Testis (tissue), 3 donors: ENCODE measurements around the gene CCDC92B. TPM values are rescaled to one million over a fixed set of nuclear protein-coding genes. Genes with fewer than 3 reads are reported as not detected.
A peak's percentile ranks its signal among the peaks of the same experiment; 100 is the strongest.

Experiments used
- DNase-seq: peaks from one replicate; pipeline ENCODE4 v3.0.0-alpha.2; 2019
- H3K27ac ChIP-seq, 2 donors: fragments of 200-600 bp; sonication (generic); one replicate each; pipeline ENCODE4 v1.5.1; 2019
- H3K27me3 ChIP-seq: fragments of 200-600 bp; sonication (generic); one replicate; pipeline ENCODE4 v1.5.1; 2019
- H3K36me3 ChIP-seq: fragments of 200-600 bp; sonication (generic); one replicate; pipeline ENCODE4 v1.5.1; 2017; ENCODE audit warnings: low read depth; ENCODE audit errors: missing control alignments
- H3K4me1 ChIP-seq: fragments of 200-600 bp; sonication (generic); one replicate; pipeline ENCODE4 v1.5.1; 2019
- H3K4me3 ChIP-seq, 2 donors: fragments of 200-600 bp; sonication (generic); one replicate each; pipeline ENCODE4 v1.5.1; 2017 to 2019
- H3K9me3 ChIP-seq: fragments of 200-600 bp; sonication (generic); one replicate; pipeline ENCODE4 v1.5.1; 2017
- CTCF ChIP-seq, 3 experiments: fragments of 450-650 bp in 2 of 3; fragments of 200-600 bp in 1 of 3; sonication (generic) in 1 of 3; IDR thresholded peaks; one replicate each; pipeline ENCODE4 v1.5.1; 2016 to 2019; ENCODE audit warnings: antibody characterized with exemption in 3 of 3, mild to moderate bottlenecking in 2 of 3, moderate library complexity in 1 of 3
- POLR2A ChIP-seq: fragments of 450-650 bp; IDR thresholded peaks from one replicate; pipeline ENCODE4 v1.6.1; 2017; ENCODE audit warnings: antibody characterized with exemption, mild to moderate bottlenecking, moderate library complexity
- WGBS, 2 donors: methylation state at CpG; one replicate each; pipeline ENCODE4 v1.1.5; 2018; 5-methylcytosine and 5-hydroxymethylcytosine counted together
- intact Hi-C: fragments of 100-400 bp; cut with DNase I; formaldehyde crosslinking; loops from one replicate; pipeline ENCODE4 v1.15.1; 2023; ENCODE audit warnings: low total_unique reads
- polyA plus RNA-seq: library from polyadenylated mRNA; stranded (reverse); fragments of 350-450 nt; fragmentation: Illumina TruSeq; extraction: RNeasy Lipid Tissue Mini Kit (QIAGEN cat#74804); gene quantifications from one replicate; pipeline ENCODE4 v1.2.3, GENCODE V29; 2014; ENCODE audit warnings: low read depth, low replicate concordance; ENCODE audit not compliant: insufficient read depth
- total RNA-seq, 2 donors: library from RNA; depleted of rRNA; stranded (reverse); fragments of >200 nt; gene quantifications; one replicate each; pipeline ENCODE4 v1.2.3, GENCODE V29; 2016

The CCDC92B gene
- total and polyA plus RNA-seq, 3 donors from 2014 or later, result 2.2 to 4.0 (median 3.9) TPM

DNA sequence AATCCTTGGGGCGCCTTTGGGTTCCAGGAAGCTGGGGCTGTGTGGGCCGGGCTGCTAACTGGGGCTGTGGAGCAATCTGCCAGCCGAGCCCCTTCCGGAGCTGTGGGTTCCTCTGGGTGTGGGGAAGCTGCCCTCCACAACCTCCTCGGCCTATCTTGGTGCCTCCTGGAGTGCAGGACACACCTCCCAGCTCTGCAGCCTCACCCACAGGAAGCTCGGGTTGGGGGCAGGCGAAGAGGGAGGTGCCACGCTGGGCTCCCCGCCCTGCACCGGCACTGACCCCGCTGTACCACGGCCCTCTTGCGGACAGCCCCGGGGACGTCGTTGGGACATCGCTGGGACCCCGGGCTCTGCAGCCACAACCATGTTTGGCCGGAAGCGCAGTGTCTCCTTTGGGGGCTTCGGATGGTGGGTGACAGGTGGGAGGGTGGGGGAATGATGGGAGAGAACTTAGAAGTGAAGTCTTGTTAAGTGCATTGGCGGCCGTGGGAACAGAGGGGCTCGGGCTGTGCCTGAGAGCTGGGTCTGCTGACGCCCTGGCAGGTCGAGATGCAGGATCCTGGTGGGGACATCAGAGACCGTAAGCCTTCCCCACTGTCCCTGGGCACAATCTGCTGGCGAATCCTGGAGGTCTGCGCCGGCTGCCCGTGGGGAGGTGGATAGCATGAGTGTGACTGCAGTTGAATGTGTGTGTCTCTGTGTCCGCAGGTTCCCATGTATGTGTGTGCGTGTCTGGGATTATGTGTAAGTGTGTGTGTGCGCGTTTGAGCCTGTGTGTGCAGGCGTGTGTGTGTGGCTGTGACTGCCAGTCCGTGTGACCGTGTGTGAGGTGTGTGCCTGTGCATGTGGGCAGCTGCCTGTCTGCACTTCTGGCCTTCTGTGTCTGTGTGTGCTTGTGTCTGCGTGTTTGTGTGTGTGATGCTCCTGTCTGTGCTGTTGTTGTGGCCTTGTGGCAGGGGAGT, 47.0 kb upstream of the CCDC92B start, which contains the start of gene RAP1GAP2:
RAP1GAP2 (plus strand) TSS at position 275 of the 962 bp plus-strand sequence; CDS start at position 365, 90 bp downstream.
- intact Hi-C loops, result no loop called here
- Histone ChIP-seq H3K4me1 (no peaks in the 10 kb centered on the region), H3K36me3 (no peaks in the 10 kb centered on the region), H3K4me3 (no peak within 1 kb of the TSS), H3K27me3 (no peaks in the 10 kb centered on the region), H3K9me3 (no peaks in the 10 kb centered on the region), H3K27ac (no peak within 1 kb of the TSS)
- WGBS, 2 donors, result 73% methylated on average over 27 to 38 of the region's 39 CpGs
- DNase-seq, result peak; percentile 41
- TF ChIP-seq POLR2A (no peak), CTCF (IDR thresholded peaks at IDR 0.05) (no peak)

DNA sequence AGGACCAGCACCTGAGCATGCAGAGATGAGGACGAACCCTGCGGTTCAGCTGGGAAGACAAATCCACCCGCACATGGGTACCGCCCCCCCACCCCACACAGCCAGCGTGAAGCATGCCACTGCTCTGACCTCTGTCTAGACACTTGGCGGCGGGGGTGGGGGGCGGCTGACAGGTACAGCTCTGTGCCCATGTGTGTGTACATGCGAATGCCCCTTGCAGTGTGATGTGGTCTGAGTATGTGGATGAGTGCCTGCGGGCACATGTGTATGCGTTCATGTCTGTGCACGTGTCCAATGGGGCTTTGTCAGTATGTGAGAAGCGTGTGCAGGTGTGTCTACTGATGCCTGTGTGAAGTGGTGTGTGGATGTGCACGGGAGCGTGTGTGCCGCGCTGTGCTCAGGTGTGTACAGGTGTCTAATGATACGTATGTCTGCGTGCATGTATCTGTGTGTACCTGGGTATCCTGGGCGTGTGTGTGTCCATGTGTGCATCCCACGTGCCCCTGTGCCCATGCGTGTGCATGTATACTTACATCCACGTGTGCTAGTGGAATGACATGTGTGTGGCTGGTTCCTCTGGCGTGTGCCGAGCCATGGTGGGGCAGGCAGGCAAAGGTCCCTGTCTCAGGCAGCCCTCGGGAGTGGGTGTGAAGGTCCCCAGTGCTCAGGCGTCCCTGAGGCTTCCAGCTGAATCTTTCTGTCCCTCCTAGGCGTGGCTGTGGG, 46.1 kb upstream of the CCDC92B start:
- no peak overlapping the region for H3K27ac ChIP-seq
- H3K4me3 ChIP-seq, result no peak overlapping the region
- intact Hi-C loops, result no loop called here
- WGBS, 2 donors, result 54 to 88% methylated on average over 8 to 28 of the region's 28 CpGs
- H3K9me3 ChIP-seq, result no peaks in the 10 kb centered on the region
- H3K36me3 ChIP-seq, result no peaks in the 10 kb centered on the region
- no peaks in the 10 kb centered on the region for H3K27me3 ChIP-seq
- no peaks in the 10 kb centered on the region for H3K4me1 ChIP-seq
- DNase-seq, result no peak
- TF ChIP-seq CTCF (IDR thresholded peaks at IDR 0.05) (no peak), POLR2A (no peak)

GRCh38 chr17:2794111-2794803, 44.8 kb upstream of the CCDC92B start:
- no peaks in the 10 kb centered on the region for H3K9me3 ChIP-seq
- no peak overlapping the region for H3K27ac ChIP-seq
- no peak for DNase-seq
- WGBS, 2 donors, result 79 to 86% methylated on average over 3 to 6 of the region's 6 CpGs
- no peaks in the 10 kb centered on the region for H3K4me1 ChIP-seq
- H3K4me3 ChIP-seq, result no peak overlapping the region
- H3K36me3 ChIP-seq, result no peaks in the 10 kb centered on the region
- H3K27me3 ChIP-seq, result no peaks in the 10 kb centered on the region
- TF ChIP-seq CTCF (IDR thresholded peaks at IDR 0.05) (no peak), POLR2A (no peak)
- intact Hi-C loops, result no loop called here

GRCh38 chr17:2792366-2793169, 43.1 kb upstream of the CCDC92B start:
- 73 to 79% methylated on average over 16 to 22 of the region's 24 CpGs for WGBS, 2 donors
- H3K27me3 ChIP-seq, result no peaks in the 10 kb centered on the region
- intact Hi-C loops, result no loop called here

More at GRCh38 chr17:2792366-2793169, 43.1 kb upstream of the CCDC92B start:
- H3K4me3 ChIP-seq, result no peak overlapping the region
- H3K36me3 ChIP-seq, result no peaks in the 10 kb centered on the region
- H3K4me1 ChIP-seq, result no peaks in the 10 kb centered on the region
- TF ChIP-seq POLR2A (no peak), CTCF (IDR thresholded peaks at IDR 0.05) (no peak)
- no peak overlapping the region for H3K27ac ChIP-seq
- no peaks in the 10 kb centered on the region for H3K9me3 ChIP-seq
- DNase-seq, result no peak
